PC-3 (cell line): ENCODE measurements around the gene MBNL1. TPM values are rescaled to one million over a fixed set of nuclear protein-coding genes. Genes with fewer than 3 reads are reported as not detected.

Experiments used
- ATAC-seq: fragments of 200-7000 bp; cut with Tn5 transposase; 2 replicates; pipeline ENCODE4 v1.9.1; 2020; ENCODE audit warnings: mild to moderate bottlenecking, moderate library complexity
- BruUV-seq: library from RNA; stranded (reverse); fragments of 400-500 nt; replicated peaks from 2 replicates; lab custom pipeline; 2021; lab: Mats Ljungman, UMichigan
- CTCF ChIA-PET: fragments of 300-600 bp; sonication (Branson Sonifier 250); formaldehyde crosslinking; loops from one replicate; lab custom pipeline; 2022; ENCODE audit warnings: antibody characterized with exemption; lab: Charles Lee
- POLR2A ChIA-PET: fragments of 300-600 bp; sonication (Branson Sonifier 250); formaldehyde crosslinking; loops from one replicate; lab custom pipeline; 2022; ENCODE audit warnings: antibody characterized with exemption; ENCODE audit not compliant: unreplicated experiment; lab: Charles Lee
- DNase-seq: peaks from one replicate; pipeline ENCODE4 v3.0.0-alpha.2; 2015
- H2AFZ ChIP-seq: fragments of 300-600 bp; sonication (generic); 2 replicates; pipeline ENCODE4 v1.6.0; 2016; ENCODE audit warnings: antibody characterized with exemption, low read length
- H3F3A ChIP-seq: fragments of 300-600 bp; sonication (generic); one replicate; pipeline ENCODE4 v1.6.0; 2017; ENCODE audit warnings: antibody characterized with exemption, low read length, control low read depth, mild to moderate bottlenecking; ENCODE audit not compliant: unreplicated experiment
- H3K27ac ChIP-seq: fragments of 300-600 bp; sonication (generic); 2 replicates; pipeline ENCODE4 v1.5.1; 2016; ENCODE audit warnings: mild to moderate bottlenecking, low read length
- H3K27me3 ChIP-seq: fragments of 300-600 bp; sonication (generic); 2 replicates; pipeline ENCODE4 v1.6.1; 2016; ENCODE audit warnings: low read length, mixed read lengths
- H3K36me3 ChIP-seq: fragments of 300-600 bp; sonication (generic); 2 replicates; pipeline ENCODE4 v1.6.1; 2016; ENCODE audit warnings: low read depth, mixed run types, low read length, mixed read lengths
- H3K4me1 ChIP-seq: fragments of 300-600 bp; sonication (generic); 2 replicates; pipeline ENCODE4 v1.5.1; 2016; ENCODE audit warnings: low read length; ENCODE audit not compliant: insufficient read depth
- H3K4me2 ChIP-seq: fragments of 300-600 bp; sonication (generic); 2 replicates; pipeline ENCODE4 v1.6.0; 2016; ENCODE audit warnings: low read length
- H3K4me3 ChIP-seq: fragments of 300-600 bp; sonication (generic); 2 replicates; pipeline ENCODE4 v1.5.1; 2016; ENCODE audit warnings: mild to moderate bottlenecking, low read length, mixed read lengths
- H3K79me2 ChIP-seq: fragments of 300-600 bp; sonication (generic); 2 replicates; pipeline ENCODE4 v1.6.1; 2017; ENCODE audit warnings: low read length, mixed read lengths
- H3K9ac ChIP-seq: fragments of 300-600 bp; sonication (generic); 2 replicates; pipeline ENCODE4 v1.6.0; 2016; ENCODE audit warnings: mild to moderate bottlenecking, low read length
- H3K9me2 ChIP-seq: fragments of 300-600 bp; sonication (generic); replicated peaks from 2 replicates; pipeline ENCODE4 v1.6.1; 2016; ENCODE audit warnings: mixed run types, low read length, mixed read lengths
- H3K9me3 ChIP-seq: fragments of 300-600 bp; sonication (generic); 2 replicates; pipeline ENCODE4 v1.6.1; 2016; ENCODE audit warnings: low read length, mixed read lengths
- H4K20me1 ChIP-seq: fragments of 300-600 bp; sonication (generic); 2 replicates; pipeline ENCODE4 v1.6.1; 2016; ENCODE audit warnings: low read length, mixed read lengths
- CTCF ChIP-seq: fragments of 300-600 bp; sonication (generic); conservative IDR thresholded peaks from 2 replicates; pipeline ENCODE4 v1.5.1; 2017; ENCODE audit warnings: antibody characterized with exemption, low read depth, mild to moderate bottlenecking, low read length
- EZH2 ChIP-seq: fragments of 300-600 bp; sonication (generic); IDR thresholded peaks from one replicate; pipeline ENCODE4 v1.6.1; 2017; ENCODE audit warnings: antibody characterized with exemption, mild to moderate bottlenecking, low read length; ENCODE audit not compliant: unreplicated experiment
- EZH2phosphoT487 ChIP-seq: fragments of 300-600 bp; sonication (generic); IDR thresholded peaks from 2 replicates; pipeline ENCODE4 v1.6.1; 2018; ENCODE audit warnings: mild to moderate bottlenecking, antibody characterized with exemption, low read length, borderline replicate concordance
- intact Hi-C: fragments of 100-400 bp; cut with micrococcal nuclease; formaldehyde crosslinking; loops from 2 replicates; pipeline ENCODE4 v1.9.0; 2023
- total RNA-seq: library from RNA; depleted of rRNA; stranded (reverse); fragments of >200 nt; gene quantifications from 2 replicates; pipeline ENCODE4 v1.2.3, GENCODE V29; 2014

Gene MBNL1
- total RNA-seq, 1 experiment from 2014 or later = 161 TPM

DNA sequence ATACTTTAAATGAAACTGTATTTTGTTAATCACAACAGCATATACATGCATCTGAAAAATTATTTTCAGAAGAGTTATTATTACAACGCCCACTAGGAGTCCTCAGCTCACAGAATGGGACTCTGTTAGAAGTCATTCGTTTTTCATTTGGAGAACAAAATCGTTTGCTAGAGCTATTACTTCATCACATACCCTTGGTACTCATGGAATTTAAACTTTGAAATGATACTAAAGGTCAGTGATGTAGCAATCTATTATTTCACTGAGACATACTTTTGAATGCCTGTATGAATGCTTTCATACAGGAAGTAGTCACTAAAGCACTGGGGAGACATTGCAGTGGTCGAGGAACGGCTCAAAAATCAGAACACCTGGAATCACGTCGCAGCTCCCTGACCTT, 198.1 kb downstream of the MBNL1 start:
- no TSS peak for BruUV-seq
- Histone ChIP-seq H4K20me1 (no peaks in the 10 kb centered on the region), H3K4me2 (no peak overlapping the region), H3K79me2 (no peaks in the 10 kb centered on the region), H3K9ac (no peak overlapping the region), H3K4me3 (no peak overlapping the region), H3K4me1 (no peaks in the 10 kb centered on the region), H3K27ac (no peak overlapping the region), H3F3A (no peaks in the 10 kb centered on the region), H3K9me3 (no peaks in the 10 kb centered on the region), H3K27me3 (no peaks in the 10 kb centered on the region), H2AFZ (no peak overlapping the region), H3K9me2 (no peaks in the 10 kb centered on the region), H3K36me3 (peaks cover 23% of the 10 kb centered on the region)
- ATAC-seq = peak; percentile 82
- POLR2A ChIA-PET = no interaction called here
- TF ChIP-seq EZH2 = no peak
- no peak for TF ChIP-seq EZH2phosphoT487
- peak; percentile 78 for TF ChIP-seq CTCF
- intact Hi-C loops = no loop called here
- CTCF ChIA-PET = no interaction called here
- peak; percentile 65 for DNase-seq

GRCh38 chr3:152469248-152470025, 200.7 kb downstream of the MBNL1 start:
- ATAC-seq (no peak), DNase-seq (no peak)
- Histone ChIP-seq H3K27ac (no peak overlapping the region), H3K9me2 (no peaks in the 10 kb centered on the region), H3K9ac (no peak overlapping the region), H3K4me3 (no peak overlapping the region), H3K4me2 (no peak overlapping the region), H3K27me3 (no peaks in the 10 kb centered on the region), H3K4me1 (no peaks in the 10 kb centered on the region), H3K79me2 (no peaks in the 10 kb centered on the region), H3F3A (no peaks in the 10 kb centered on the region), H2AFZ (no peak overlapping the region), H3K36me3 (peaks cover 10% of the 10 kb centered on the region; the same call in 1 of the 2 replicates), H4K20me1 (no peaks in the 10 kb centered on the region), H3K9me3 (no peaks in the 10 kb centered on the region)
- POLR2A ChIA-PET = no interaction called here
- intact Hi-C loops = loop anchor here (10.0 kb wide), 1 partner anchor 365 kb away; the partner anchor contains the start of gene P2RY1
- CTCF ChIA-PET = no interaction called here
- no TSS peak for BruUV-seq
- TF ChIP-seq EZH2 (no peak), CTCF (no peak), EZH2phosphoT487 (no peak)

DNA sequence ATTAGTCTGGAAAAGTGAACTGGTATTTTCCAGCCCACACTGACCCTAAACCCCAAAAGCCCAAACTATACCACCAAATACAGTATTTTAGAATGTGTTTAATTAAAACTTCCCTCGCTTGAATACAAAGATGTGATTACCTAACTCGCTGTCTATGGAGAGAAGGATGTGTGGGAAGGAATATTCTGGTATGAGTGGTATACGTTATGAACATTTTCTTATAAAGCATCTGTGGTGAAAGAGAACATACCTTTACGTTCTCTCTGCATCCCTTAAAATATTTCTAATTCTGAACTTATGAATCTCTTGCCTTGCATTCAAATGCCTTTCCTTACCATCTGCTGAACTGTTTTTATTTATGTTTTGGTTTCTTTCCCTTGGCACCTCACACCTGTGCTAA, 201.4 kb downstream of the MBNL1 start:
- H3K4me3 ChIP-seq = no peak overlapping the region
- intact Hi-C loops = loop anchor here (10.0 kb wide), 1 partner anchor 365 kb away; the partner anchor contains the start of gene P2RY1
- ChIA-PET CTCF (no interaction called here), POLR2A (no interaction called here)
- ATAC-seq = no peak
- no peaks in the 10 kb centered on the region for H3K9me2 ChIP-seq
- no peak overlapping the region for H3K9ac ChIP-seq
- H3F3A ChIP-seq = no peaks in the 10 kb centered on the region
- H3K4me2 ChIP-seq = no peak overlapping the region
- no peak for TF ChIP-seq EZH2phosphoT487
- TF ChIP-seq CTCF = no peak
- TF ChIP-seq EZH2 = no peak
- no peaks in the 10 kb centered on the region for H3K79me2 ChIP-seq
- BruUV-seq = no TSS peak
- H3K27me3 ChIP-seq = no peaks in the 10 kb centered on the region
- no peaks in the 10 kb centered on the region for H4K20me1 ChIP-seq
- H3K9me3 ChIP-seq = no peaks in the 10 kb centered on the region
- H3K36me3 ChIP-seq = peaks cover 4% of the 10 kb centered on the region; the same call in 1 of the 2 replicates
- H3K4me1 ChIP-seq = no peaks in the 10 kb centered on the region
- no peak for DNase-seq
- no peak overlapping the region for H2AFZ ChIP-seq
- no peak overlapping the region for H3K27ac ChIP-seq
